GM18868 (cell line): ENCODE data around the gene TNIP3.

ENCODE experiments used
- ATAC-seq: cut with Tn5 transposase; IDR thresholded peaks from one replicate; pipeline ENCODE4 v1.9.1; 2021; ENCODE audit warnings: mild to moderate bottlenecking, moderate library complexity; ENCODE audit not compliant: unreplicated experiment

TNIP3 gene

DNA sequence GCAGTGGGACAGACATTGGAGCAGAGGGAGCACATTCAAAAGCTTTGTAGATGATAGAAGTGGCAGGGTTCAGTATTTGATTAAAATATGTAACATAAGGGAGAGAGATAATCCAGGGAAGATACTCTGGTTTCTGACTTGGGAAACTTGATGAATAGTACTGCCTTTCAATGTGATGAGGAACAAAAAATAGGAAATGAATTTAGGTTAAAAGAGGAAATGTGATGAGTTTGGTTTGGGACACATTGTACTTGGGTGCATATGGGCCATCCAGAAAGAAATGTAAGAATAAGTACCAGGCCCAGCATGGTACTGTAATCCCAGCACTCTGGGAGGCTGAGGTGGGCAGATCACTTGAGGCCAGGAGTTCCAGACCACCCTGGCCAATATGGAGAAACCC lies 70.9 kb downstream of the TNIP3 start:
- no peak for ATAC-seq

DNA sequence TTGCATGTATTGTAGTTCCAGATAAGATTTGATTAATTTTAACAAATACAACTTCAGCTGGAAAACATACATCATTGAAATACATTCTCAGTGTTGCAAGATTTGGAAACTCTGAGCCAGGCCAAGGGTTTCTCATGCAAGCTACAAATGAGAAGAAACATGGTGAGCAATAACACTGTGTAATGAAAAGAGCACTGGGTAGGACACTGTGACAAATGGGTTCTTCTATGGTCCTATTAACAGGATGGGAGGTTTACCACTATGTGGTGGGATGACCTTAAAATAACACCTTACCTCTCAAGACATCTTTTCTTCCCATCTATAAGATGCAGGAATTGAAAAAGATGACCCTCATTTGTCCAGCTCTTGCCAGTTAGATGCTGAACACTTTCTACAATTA lies 72.2 kb downstream of the TNIP3 start:
- ATAC-seq: no peak

DNA sequence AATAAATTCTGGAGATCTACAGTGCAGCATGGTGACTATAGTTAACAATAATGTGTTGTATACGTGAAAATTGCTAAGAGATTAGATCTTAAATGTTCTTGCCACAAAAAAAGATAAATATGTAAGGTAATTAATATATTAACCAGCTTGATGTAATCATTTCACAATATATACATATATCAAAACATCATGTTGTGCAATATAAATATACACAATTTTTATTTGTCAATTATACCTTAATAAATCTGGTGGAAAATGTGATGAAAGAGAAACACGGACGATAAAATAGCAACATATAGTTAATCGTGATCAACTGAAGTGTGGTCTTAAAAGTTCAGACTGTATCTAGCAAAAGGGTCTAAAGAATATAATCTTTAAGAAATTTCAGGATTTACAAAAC lies 75.3 kb downstream of the TNIP3 start:
- no peak for ATAC-seq
